Measurements from ENCODE around the gene RRAGC. TPM values are rescaled to one million over a fixed set of nuclear protein-coding genes. Genes with fewer than 3 reads are reported as not detected.

Gene RRAGC
- total RNA-seq, 6 experiments from 2014 or later = 7.6 to 16.5 (median 8.6) TPM

GRCh38 chr1:38831731-38832369 lies 27.7 kb downstream of the RRAGC start:
- no peaks in the 10 kb centered on the region for H3K36me3 ChIP-seq
- 61% methylated on average over 6 of the region's 6 CpGs for WGBS (ENCODE audit: insufficient coverage, low coverage, low lambda C conversion rate, missing lambda C conversion rate)
- H3K4me1 ChIP-seq = no peaks in the 10 kb centered on the region
- TF ChIP-seq CTCF (IDR thresholded peaks at IDR 0.05) = no peak
- H3K27me3 ChIP-seq = no peaks in the 10 kb centered on the region
- ATAC-seq (no peak), DNase-seq (no peak)
- intact Hi-C loops (cut with DNase I) = no loop called here
- H3K27ac ChIP-seq = no peak overlapping the region
- H3K9me3 ChIP-seq = no peaks in the 10 kb centered on the region
- H3K4me3 ChIP-seq = no peak overlapping the region

DNA sequence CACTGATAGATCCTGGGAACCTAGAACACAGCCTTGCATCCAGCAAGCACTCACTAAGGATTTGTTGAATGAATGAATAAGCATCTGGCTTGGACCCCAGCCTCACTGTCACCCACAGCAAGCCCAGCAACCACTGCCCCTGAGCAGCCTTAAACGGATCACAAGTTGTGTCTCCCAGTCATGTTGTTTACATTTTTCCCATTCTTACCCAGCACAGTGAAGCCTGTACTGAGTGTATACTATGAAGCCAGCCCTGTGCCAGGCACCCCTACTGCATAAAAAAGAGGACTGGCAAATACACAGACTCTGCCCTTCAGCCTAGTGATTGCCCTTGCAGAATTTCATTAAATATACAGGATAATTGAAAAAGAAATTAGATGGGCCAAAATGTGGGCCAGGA lies 30.2 kb downstream of the RRAGC start:
- WGBS (ENCODE audit: insufficient coverage, low coverage, low lambda C conversion rate, missing lambda C conversion rate) = 44% methylated on average over 1 of the region's 1 CpG
- Histone ChIP-seq H3K4me3 (no peak overlapping the region), H3K9me3 (no peaks in the 10 kb centered on the region), H3K4me1 (no peaks in the 10 kb centered on the region), H3K36me3 (no peaks in the 10 kb centered on the region), H3K27ac (no peak overlapping the region), H3K27me3 (no peaks in the 10 kb centered on the region)
- DNase-seq = no peak
- TF ChIP-seq CTCF (IDR thresholded peaks at IDR 0.05) (no peak), POLR2A (IDR thresholded peaks at IDR 0.05) (no peak)
- intact Hi-C loops (cut with DNase I) = loop anchor here in 1 of 2 donors (10.0 kb wide), 1 partner anchor 795 kb away; no protein-coding TSS in a partner anchor
- no peak for ATAC-seq

GRCh38 chr1:38827318-38827717 lies 32.3 kb downstream of the RRAGC start:
- TF ChIP-seq CTCF (IDR thresholded peaks at IDR 0.05) (no peak), POLR2A (IDR thresholded peaks at IDR 0.05) (no peak)
- Histone ChIP-seq H3K36me3 (no peaks in the 10 kb centered on the region), H3K9me3 (no peaks in the 10 kb centered on the region), H3K27me3 (no peaks in the 10 kb centered on the region), H3K27ac (no peak overlapping the region), H3K4me1 (no peaks in the 10 kb centered on the region), H3K4me3 (no peak overlapping the region)
- 54% methylated on average over 2 of the region's 2 CpGs for WGBS (ENCODE audit: insufficient coverage, low coverage, low lambda C conversion rate, missing lambda C conversion rate)
- intact Hi-C loops (cut with DNase I) = loop anchor here in 1 of 2 donors (10.0 kb wide), 1 partner anchor 793 kb away; no protein-coding TSS in a partner anchor
- ATAC-seq (no peak), DNase-seq (no peak)

DNA sequence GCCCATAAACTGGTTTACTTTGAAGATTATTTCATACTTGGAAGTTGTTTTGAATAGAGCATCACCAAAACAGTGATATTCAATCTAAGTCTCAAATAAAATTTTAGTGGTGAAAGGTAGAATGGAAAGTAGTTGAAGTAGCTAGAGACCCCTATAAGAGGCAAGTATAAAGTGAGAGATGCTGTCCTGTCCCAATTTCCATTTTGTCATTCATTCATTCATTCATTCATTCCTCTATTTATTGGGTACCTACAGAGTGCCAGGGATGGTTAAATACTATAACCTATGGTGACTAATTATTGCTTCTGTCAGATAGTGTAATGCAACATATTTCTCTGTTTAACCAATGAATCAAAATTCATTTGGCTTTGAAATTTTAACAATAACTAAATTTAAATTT lies 32.7 kb downstream of the RRAGC start:
- intact Hi-C loops (cut with DNase I) = loop anchor here in 1 of 2 donors (10.0 kb wide), 1 partner anchor 792 kb away; no protein-coding TSS in a partner anchor
- no peak overlapping the region for H3K4me3 ChIP-seq
- DNase-seq (no peak), ATAC-seq (no peak)
- H3K9me3 ChIP-seq = no peaks in the 10 kb centered on the region
- TF ChIP-seq POLR2A (IDR thresholded peaks at IDR 0.05) = no peak
- TF ChIP-seq CTCF (IDR thresholded peaks at IDR 0.05) = no peak
- no peaks in the 10 kb centered on the region for H3K4me1 ChIP-seq
- no peaks in the 10 kb centered on the region for H3K27me3 ChIP-seq
- H3K27ac ChIP-seq = no peak overlapping the region
- no peaks in the 10 kb centered on the region for H3K36me3 ChIP-seq

All from right lobe of liver (tissue), 6 donors.